WTC11 (cell line): ENCODE data around the gene FAM111B. TPM values are rescaled to one million over a fixed set of nuclear protein-coding genes. Genes with fewer than 3 reads are reported as not detected.

ENCODE experiments used
- ATAC-seq: fragments of 200-7000 bp; cut with Tn5 transposase; 2 replicates; pipeline ENCODE4 v1.10.0; 2021; ENCODE audit warnings: mild to moderate bottlenecking, moderate library complexity
- CTCF ChIA-PET: fragments of 300-600 bp; sonication (Branson Sonifier 250); formaldehyde crosslinking; loops from one replicate; lab custom pipeline; 2021; ENCODE audit warnings: antibody characterized with exemption; lab: Charles Lee
- POLR2A ChIA-PET: fragments of 350-600 bp; sonication (Branson Sonifier 250); formaldehyde crosslinking; loops from one replicate; lab custom pipeline; 2021; ENCODE audit warnings: antibody characterized with exemption; lab: Charles Lee
- DNase-seq: peaks from one replicate; pipeline ENCODE4 v3.0.0; 2021; ENCODE audit warnings: low spot score
- H3K27ac Mint-ChIP-seq: 2 replicates; pipeline ENCODE4 v1.8.0; 2021; ENCODE audit warnings: mixed read lengths
- H3K27me3 Mint-ChIP-seq: 2 replicates; pipeline ENCODE4 v1.8.0; 2021; ENCODE audit warnings: low read depth, mild to moderate bottlenecking, moderate library complexity, mixed read lengths
- H3K36me3 Mint-ChIP-seq: 2 replicates; pipeline ENCODE4 v1.8.0; 2021; ENCODE audit warnings: mixed read lengths
- H3K4me1 Mint-ChIP-seq: 2 replicates; pipeline ENCODE4 v1.8.0; 2022; ENCODE audit warnings: mixed read lengths
- H3K4me3 Mint-ChIP-seq: 2 replicates; pipeline ENCODE4 v1.8.0; 2021; ENCODE audit warnings: mild to moderate bottlenecking, moderate library complexity, mixed read lengths
- H3K9me3 Mint-ChIP-seq: 2 replicates; pipeline ENCODE4 v1.8.0; 2021; ENCODE audit warnings: mixed read lengths
- ATF1 ChIP-seq: sonication (generic); formaldehyde crosslinking; IDR thresholded peaks from 2 replicates; pipeline ENCODE4 v1.8.1; 2023; ENCODE audit warnings: mild to moderate bottlenecking, moderate library complexity, missing genetic modification reagents
- GABPB1 ChIP-seq: sonication (generic); formaldehyde crosslinking; IDR thresholded peaks from 2 replicates; pipeline ENCODE4 v1.8.1; 2023; ENCODE audit warnings: mild to moderate bottlenecking, missing genetic modification reagents
- GRHL2 ChIP-seq: fragments of 250-450 bp; sonication (Bioruptor Pico); IDR thresholded peaks from 2 replicates; pipeline ENCODE4 v1.8.0; 2022; ENCODE audit warnings: mild to moderate bottlenecking, moderate library complexity; ENCODE audit not compliant: insufficient replicate concordance, severe bottlenecking
- GTF2I ChIP-seq: fragments of 250-450 bp; sonication (Bioruptor Pico); conservative IDR thresholded peaks from 2 replicates; pipeline ENCODE4 v1.4.0; 2021; ENCODE audit warnings: mild to moderate bottlenecking
- IRF2 ChIP-seq: sonication (generic); formaldehyde crosslinking; IDR thresholded peaks from 2 replicates; pipeline ENCODE4 v1.8.0; 2022; ENCODE audit warnings: low read depth, missing genetic modification reagents, borderline replicate concordance
- JUN ChIP-seq: sonication (generic); formaldehyde crosslinking; IDR thresholded peaks from 2 replicates; pipeline ENCODE4 v1.8.0; 2023; ENCODE audit warnings: mild to moderate bottlenecking, missing genetic modification reagents
- MXD4 ChIP-seq: fragments of 250-450 bp; sonication (Bioruptor Pico); IDR thresholded peaks from 2 replicates; pipeline ENCODE4 v1.8.0; 2021; ENCODE audit warnings: mild to moderate bottlenecking, moderate library complexity, borderline replicate concordance
- NFE2L1 ChIP-seq: sonication (generic); formaldehyde crosslinking; IDR thresholded peaks from 2 replicates; pipeline ENCODE4 v1.8.1; 2023; ENCODE audit warnings: missing genetic modification reagents
- NFYB ChIP-seq: sonication (generic); formaldehyde crosslinking; conservative IDR thresholded peaks from 2 replicates; pipeline ENCODE4 v1.8.0; 2022; ENCODE audit warnings: low read depth, missing genetic modification reagents
- NR2C2 ChIP-seq: sonication (generic); formaldehyde crosslinking; IDR thresholded peaks from 2 replicates; pipeline ENCODE4 v1.8.0; 2022; ENCODE audit warnings: mild to moderate bottlenecking, missing genetic modification reagents
- PRRX2 ChIP-seq: fragments of 250-450 bp; sonication (Bioruptor Pico); IDR thresholded peaks from 2 replicates; pipeline ENCODE4 v1.8.0; 2021; ENCODE audit warnings: mild to moderate bottlenecking
- TEAD1 ChIP-seq: sonication (generic); formaldehyde crosslinking; IDR thresholded peaks from 2 replicates; pipeline ENCODE4 v1.8.0; 2022; ENCODE audit warnings: mild to moderate bottlenecking, missing genetic modification reagents
- ZNF263 ChIP-seq: sonication (generic); formaldehyde crosslinking; IDR thresholded peaks from 2 replicates; pipeline ENCODE4 v1.8.1; 2022; ENCODE audit warnings: low read depth, mild to moderate bottlenecking, moderate library complexity, missing genetic modification reagents
- ZNF671 ChIP-seq: fragments of 250-450 bp; sonication (Bioruptor Pico); IDR thresholded peaks from 2 replicates; pipeline ENCODE4 v1.8.0; 2021; ENCODE audit warnings: mild to moderate bottlenecking
- total RNA-seq: library from RNA; stranded (reverse); gene quantifications from 3 replicates; pipeline ENCODE4 v1.2.3, GENCODE V29; 2021
- TF ChIP-seq, protein P1 (sequence below): sonication (generic); formaldehyde crosslinking; IDR thresholded peaks from 2 replicates; pipeline ENCODE4 v1.8.0; 2022; ENCODE audit warnings: mild to moderate bottlenecking, missing genetic modification reagents
- TF ChIP-seq, protein P2 (sequence below): sonication (generic); formaldehyde crosslinking; IDR thresholded peaks from 2 replicates; pipeline ENCODE4 v1.8.0; 2023; ENCODE audit warnings: mild to moderate bottlenecking, missing genetic modification reagents
- TF ChIP-seq, protein P3 (sequence below): sonication (generic); formaldehyde crosslinking; IDR thresholded peaks from 2 replicates; pipeline ENCODE4 v1.8.1; 2022; ENCODE audit warnings: missing genetic modification reagents, borderline replicate concordance
- TF ChIP-seq, protein P4 (sequence below): sonication (generic); formaldehyde crosslinking; IDR thresholded peaks from 2 replicates; pipeline ENCODE4 v1.8.0; 2023; ENCODE audit warnings: missing genetic modification reagents
- TF ChIP-seq, protein P5 (sequence below): sonication (generic); formaldehyde crosslinking; IDR thresholded peaks from 2 replicates; pipeline ENCODE4 v1.8.1; 2023; ENCODE audit warnings: mild to moderate bottlenecking, missing genetic modification reagents, moderate library complexity
- TF ChIP-seq, protein P6 (sequence below): sonication (generic); formaldehyde crosslinking; IDR thresholded peaks from 2 replicates; pipeline ENCODE4 v1.8.0; 2022; ENCODE audit warnings: missing genetic modification reagents
- TF ChIP-seq, protein P7 (sequence below): sonication (generic); formaldehyde crosslinking; conservative IDR thresholded peaks from 2 replicates; pipeline ENCODE4 v1.8.1; 2022; ENCODE audit warnings: mild to moderate bottlenecking, missing genetic modification reagents
- TF ChIP-seq, protein P8 (sequence below): fragments of 200-600 bp; IDR thresholded peaks from 2 replicates; pipeline ENCODE4 v1.8.0; 2022; ENCODE audit warnings: antibody characterized with exemption

FAM111B gene
- total RNA-seq, 1 experiment from 2014 or later = 25.5 TPM

DNA sequence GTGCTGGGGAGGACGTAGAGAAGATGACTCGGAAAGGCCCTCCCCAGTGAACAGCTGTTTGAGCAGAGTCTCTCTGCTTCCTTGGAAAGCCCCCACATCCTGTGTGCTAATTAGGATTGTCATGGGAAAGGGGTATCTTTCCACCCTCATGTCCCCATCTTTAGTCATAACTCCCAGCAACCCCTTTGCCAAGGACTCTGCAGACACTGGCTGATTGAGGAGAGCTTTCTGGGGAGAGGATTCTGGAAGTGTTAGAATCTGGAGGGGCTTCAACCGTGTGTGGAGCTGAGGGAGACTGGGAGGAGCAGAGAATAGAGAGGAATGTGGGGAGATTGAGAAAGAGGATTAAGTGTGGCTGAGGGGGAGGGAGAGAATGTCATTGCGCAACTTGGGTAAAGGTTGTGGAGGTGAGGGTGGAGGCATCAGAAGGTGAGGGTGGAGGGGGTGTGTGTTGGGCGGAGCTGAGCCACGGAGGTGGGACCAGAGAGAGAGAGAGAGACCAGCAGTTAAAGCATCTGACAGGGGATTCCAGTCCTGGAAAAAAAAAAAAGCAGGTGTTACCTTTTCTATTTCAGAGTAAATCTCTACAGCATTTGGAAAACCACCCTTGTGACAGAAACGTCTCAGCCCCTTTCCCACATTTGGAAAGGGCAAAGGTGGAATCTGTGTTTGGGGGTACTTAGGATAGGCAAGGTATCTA is 67.1 kb downstream of the FAM111B start:
- CTCF ChIA-PET = interaction anchor here (1.1 to 14.2 kb wide), 8 partner anchors 10 to 116 kb away, joined by 3 to 382 read pairs (median 8); no protein-coding TSS in a partner anchor
- H3K27me3 Mint-ChIP-seq = peaks cover 4% of the 10 kb centered on the region; the same call in 1 of the 2 replicates
- DNase-seq (peak; percentile 63), ATAC-seq (peak; percentile 51)
- peak overlapping the region; percentile 54 for H3K27ac Mint-ChIP-seq
- H3K4me3 Mint-ChIP-seq = peak overlapping the region; percentile 90
- peaks cover 42% of the 10 kb centered on the region for H3K4me1 Mint-ChIP-seq
- POLR2A ChIA-PET = interaction anchor here (0.5 to 1.8 kb wide), 6 partner anchors 8 to 1375 kb away, joined by 3 to 8 read pairs (median 4); no protein-coding TSS in a partner anchor
- peaks cover 10% of the 10 kb centered on the region for H3K9me3 Mint-ChIP-seq
- peaks cover 22% of the 10 kb centered on the region for H3K36me3 Mint-ChIP-seq
- peak; percentile 53; the same call in 1 of the 2 replicates for TF ChIP-seq TEAD1 (CRISPR knock-in tag)
- TF ChIP-seq JUN = no peak
- TF ChIP-seq, protein P1, sequence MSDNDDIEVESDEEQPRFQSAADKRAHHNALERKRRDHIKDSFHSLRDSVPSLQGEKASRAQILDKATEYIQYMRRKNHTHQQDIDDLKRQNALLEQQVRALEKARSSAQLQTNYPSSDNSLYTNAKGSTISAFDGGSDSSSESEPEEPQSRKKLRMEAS (CRISPR knock-in tag) = no peak
- 0 out of 2 replicates have a peak, but pooled peaks have one; percentile 41 for TF ChIP-seq GABPB1 (CRISPR knock-in tag)
- TF ChIP-seq, protein P2, sequence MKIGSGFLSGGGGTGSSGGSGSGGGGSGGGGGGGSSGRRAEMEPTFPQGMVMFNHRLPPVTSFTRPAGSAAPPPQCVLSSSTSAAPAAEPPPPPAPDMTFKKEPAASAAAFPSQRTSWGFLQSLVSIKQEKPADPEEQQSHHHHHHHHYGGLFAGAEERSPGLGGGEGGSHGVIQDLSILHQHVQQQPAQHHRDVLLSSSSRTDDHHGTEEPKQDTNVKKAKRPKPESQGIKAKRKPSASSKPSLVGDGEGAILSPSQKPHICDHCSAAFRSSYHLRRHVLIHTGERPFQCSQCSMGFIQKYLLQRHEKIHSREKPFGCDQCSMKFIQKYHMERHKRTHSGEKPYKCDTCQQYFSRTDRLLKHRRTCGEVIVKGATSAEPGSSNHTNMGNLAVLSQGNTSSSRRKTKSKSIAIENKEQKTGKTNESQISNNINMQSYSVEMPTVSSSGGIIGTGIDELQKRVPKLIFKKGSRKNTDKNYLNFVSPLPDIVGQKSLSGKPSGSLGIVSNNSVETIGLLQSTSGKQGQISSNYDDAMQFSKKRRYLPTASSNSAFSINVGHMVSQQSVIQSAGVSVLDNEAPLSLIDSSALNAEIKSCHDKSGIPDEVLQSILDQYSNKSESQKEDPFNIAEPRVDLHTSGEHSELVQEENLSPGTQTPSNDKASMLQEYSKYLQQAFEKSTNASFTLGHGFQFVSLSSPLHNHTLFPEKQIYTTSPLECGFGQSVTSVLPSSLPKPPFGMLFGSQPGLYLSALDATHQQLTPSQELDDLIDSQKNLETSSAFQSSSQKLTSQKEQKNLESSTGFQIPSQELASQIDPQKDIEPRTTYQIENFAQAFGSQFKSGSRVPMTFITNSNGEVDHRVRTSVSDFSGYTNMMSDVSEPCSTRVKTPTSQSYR (CRISPR knock-in tag) = no peak
- TF ChIP-seq, all 79 proteins: peak for 2

DNA sequence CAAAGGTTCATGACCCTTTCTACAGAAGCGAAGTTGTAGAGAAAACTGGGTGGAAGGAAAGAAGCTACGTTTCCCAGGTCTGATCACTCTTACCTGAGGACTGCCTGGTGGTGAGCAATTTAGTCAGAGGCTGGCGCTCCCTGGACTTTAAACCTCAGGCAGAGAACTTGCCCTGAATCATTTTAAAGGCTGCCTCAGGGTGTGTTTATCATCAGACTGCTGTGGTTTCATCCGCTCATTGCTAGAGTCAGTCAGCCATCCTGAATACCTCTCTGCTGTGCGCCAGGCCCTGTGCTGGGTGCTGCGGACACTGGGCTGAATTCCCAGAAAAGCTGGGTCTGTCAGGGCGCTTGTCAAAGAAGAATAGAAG is 67.6 kb downstream of the FAM111B start:
- H3K27ac Mint-ChIP-seq = no peak overlapping the region
- no peak for ATAC-seq
- H3K4me3 Mint-ChIP-seq = peak overlapping the region; percentile 90; the same call in 1 of the 2 replicates
- peaks cover 15% of the 10 kb centered on the region for H3K9me3 Mint-ChIP-seq
- H3K27me3 Mint-ChIP-seq = peaks cover 4% of the 10 kb centered on the region; the same call in 1 of the 2 replicates
- H3K4me1 Mint-ChIP-seq = peaks cover 42% of the 10 kb centered on the region
- ChIA-PET CTCF (interaction anchor here (1.1 to 14.2 kb wide), 8 partner anchors 9 to 116 kb away, joined by 3 to 382 read pairs (median 8); no protein-coding TSS in a partner anchor), POLR2A (interaction anchor here (1.2 to 1.8 kb wide), 3 partner anchors 8 to 11 kb away, joined by 5 to 8 read pairs (median 6); no protein-coding TSS in a partner anchor)
- H3K36me3 Mint-ChIP-seq = peaks cover 27% of the 10 kb centered on the region
- TF ChIP-seq, protein P3, sequence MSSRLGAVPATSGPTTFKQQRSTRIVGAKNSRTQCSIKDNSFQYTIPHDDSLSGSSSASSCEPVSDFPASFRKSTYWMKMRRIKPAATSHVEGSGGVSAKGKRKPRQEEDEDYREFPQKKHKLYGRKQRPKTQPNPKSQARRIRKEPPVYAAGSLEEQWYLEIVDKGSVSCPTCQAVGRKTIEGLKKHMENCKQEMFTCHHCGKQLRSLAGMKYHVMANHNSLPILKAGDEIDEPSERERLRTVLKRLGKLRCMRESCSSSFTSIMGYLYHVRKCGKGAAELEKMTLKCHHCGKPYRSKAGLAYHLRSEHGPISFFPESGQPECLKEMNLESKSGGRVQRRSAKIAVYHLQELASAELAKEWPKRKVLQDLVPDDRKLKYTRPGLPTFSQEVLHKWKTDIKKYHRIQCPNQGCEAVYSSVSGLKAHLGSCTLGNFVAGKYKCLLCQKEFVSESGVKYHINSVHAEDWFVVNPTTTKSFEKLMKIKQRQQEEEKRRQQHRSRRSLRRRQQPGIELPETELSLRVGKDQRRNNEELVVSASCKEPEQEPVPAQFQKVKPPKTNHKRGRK (CRISPR knock-in tag) = no peak
- no peak for TF ChIP-seq GRHL2 (CRISPR knock-in tag)
- no peak for TF ChIP-seq ATF1 (CRISPR knock-in tag)
- no peak for TF ChIP-seq NR2C2
- TF ChIP-seq PRRX2 = no peak
- TF ChIP-seq IRF2 = no peak
- TF ChIP-seq, protein P4, sequence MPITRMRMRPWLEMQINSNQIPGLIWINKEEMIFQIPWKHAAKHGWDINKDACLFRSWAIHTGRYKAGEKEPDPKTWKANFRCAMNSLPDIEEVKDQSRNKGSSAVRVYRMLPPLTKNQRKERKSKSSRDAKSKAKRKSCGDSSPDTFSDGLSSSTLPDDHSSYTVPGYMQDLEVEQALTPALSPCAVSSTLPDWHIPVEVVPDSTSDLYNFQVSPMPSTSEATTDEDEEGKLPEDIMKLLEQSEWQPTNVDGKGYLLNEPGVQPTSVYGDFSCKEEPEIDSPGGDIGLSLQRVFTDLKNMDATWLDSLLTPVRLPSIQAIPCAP (CRISPR knock-in tag) = no peak
- TF ChIP-seq MXD4 (CRISPR knock-in tag) = no peak
- no peak for TF ChIP-seq GTF2I (CRISPR knock-in tag)
- TF ChIP-seq ZNF263 = no peak
- TF ChIP-seq, protein P5, sequence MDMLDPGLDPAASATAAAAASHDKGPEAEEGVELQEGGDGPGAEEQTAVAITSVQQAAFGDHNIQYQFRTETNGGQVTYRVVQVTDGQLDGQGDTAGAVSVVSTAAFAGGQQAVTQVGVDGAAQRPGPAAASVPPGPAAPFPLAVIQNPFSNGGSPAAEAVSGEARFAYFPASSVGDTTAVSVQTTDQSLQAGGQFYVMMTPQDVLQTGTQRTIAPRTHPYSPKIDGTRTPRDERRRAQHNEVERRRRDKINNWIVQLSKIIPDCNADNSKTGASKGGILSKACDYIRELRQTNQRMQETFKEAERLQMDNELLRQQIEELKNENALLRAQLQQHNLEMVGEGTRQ (CRISPR knock-in tag) = no peak
- TF ChIP-seq ZNF671 (CRISPR knock-in tag) = no peak
- TF ChIP-seq, protein P6, sequence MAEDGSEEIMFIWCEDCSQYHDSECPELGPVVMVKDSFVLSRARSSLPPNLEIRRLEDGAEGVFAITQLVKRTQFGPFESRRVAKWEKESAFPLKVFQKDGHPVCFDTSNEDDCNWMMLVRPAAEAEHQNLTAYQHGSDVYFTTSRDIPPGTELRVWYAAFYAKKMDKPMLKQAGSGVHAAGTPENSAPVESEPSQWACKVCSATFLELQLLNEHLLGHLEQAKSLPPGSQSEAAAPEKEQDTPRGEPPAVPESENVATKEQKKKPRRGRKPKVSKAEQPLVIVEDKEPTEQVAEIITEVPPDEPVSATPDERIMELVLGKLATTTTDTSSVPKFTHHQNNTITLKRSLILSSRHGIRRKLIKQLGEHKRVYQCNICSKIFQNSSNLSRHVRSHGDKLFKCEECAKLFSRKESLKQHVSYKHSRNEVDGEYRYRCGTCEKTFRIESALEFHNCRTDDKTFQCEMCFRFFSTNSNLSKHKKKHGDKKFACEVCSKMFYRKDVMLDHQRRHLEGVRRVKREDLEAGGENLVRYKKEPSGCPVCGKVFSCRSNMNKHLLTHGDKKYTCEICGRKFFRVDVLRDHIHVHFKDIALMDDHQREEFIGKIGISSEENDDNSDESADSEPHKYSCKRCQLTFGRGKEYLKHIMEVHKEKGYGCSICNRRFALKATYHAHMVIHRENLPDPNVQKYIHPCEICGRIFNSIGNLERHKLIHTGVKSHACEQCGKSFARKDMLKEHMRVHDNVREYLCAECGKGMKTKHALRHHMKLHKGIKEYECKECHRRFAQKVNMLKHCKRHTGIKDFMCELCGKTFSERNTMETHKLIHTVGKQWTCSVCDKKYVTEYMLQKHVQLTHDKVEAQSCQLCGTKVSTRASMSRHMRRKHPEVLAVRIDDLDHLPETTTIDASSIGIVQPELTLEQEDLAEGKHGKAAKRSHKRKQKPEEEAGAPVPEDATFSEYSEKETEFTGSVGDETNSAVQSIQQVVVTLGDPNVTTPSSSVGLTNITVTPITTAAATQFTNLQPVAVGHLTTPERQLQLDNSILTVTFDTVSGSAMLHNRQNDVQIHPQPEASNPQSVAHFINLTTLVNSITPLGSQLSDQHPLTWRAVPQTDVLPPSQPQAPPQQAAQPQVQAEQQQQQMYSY (CRISPR knock-in tag) = no peak
- TF ChIP-seq, protein P7, sequence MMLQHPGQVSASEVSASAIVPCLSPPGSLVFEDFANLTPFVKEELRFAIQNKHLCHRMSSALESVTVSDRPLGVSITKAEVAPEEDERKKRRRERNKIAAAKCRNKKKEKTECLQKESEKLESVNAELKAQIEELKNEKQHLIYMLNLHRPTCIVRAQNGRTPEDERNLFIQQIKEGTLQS (CRISPR knock-in tag) = no peak
- TF ChIP-seq NFYB = no peak
- no peak for TF ChIP-seq GABPB1 (CRISPR knock-in tag)
- TF ChIP-seq NFE2L1 (CRISPR knock-in tag) = no peak
- TF ChIP-seq, protein P8, sequence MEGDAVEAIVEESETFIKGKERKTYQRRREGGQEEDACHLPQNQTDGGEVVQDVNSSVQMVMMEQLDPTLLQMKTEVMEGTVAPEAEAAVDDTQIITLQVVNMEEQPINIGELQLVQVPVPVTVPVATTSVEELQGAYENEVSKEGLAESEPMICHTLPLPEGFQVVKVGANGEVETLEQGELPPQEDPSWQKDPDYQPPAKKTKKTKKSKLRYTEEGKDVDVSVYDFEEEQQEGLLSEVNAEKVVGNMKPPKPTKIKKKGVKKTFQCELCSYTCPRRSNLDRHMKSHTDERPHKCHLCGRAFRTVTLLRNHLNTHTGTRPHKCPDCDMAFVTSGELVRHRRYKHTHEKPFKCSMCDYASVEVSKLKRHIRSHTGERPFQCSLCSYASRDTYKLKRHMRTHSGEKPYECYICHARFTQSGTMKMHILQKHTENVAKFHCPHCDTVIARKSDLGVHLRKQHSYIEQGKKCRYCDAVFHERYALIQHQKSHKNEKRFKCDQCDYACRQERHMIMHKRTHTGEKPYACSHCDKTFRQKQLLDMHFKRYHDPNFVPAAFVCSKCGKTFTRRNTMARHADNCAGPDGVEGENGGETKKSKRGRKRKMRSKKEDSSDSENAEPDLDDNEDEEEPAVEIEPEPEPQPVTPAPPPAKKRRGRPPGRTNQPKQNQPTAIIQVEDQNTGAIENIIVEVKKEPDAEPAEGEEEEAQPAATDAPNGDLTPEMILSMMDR = no peak
- no peak for DNase-seq
